ENCODE results near the gene STARD4. TPM values are rescaled to one million over a fixed set of nuclear protein-coding genes. Genes with fewer than 3 reads are reported as not detected.

The STARD4 gene, protein sequence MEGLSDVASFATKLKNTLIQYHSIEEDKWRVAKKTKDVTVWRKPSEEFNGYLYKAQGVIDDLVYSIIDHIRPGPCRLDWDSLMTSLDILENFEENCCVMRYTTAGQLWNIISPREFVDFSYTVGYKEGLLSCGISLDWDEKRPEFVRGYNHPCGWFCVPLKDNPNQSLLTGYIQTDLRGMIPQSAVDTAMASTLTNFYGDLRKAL
- 23.5 and 28.5 TPM in 2 replicates for total RNA-seq

DNA sequence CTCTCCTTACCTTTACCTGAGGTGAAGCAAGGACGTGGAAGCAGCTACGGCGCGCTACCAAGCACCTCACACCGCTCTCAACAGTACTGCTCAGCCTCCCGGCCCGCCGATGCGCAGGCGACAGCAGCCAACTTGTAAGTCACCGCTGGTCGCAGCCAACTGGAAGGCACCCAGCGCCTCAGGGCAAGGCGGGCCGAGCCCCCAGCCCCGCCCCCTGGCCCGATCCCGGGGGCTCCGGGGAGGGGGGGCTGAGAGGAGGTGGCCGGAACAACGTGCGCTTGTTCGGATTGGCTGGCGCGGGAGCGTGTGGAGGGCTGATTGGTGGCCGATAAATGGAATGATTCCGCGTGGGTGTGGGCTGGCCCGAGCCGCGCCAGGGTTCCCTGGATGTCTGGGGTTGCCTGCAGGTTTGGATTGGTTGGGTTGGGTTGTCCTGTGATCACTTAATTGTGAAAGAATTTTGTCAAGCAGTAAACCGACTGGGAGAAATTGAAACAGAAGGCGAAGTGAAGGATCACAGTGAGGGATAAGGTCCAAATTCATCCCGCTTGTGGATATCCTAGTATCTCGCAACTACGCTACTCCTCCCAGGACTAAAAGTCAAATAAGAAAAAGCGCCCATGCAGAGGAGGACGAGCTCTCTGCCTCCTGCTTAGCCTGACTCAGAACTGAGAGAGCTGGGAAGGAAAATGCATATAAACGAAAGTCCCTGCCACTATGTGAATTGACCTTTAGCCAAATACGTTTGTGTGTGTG is at the start of gene STARD4:
STARD4 (minus strand) TSS at position 161 of the 756 bp plus-strand sequence. CDS start 5,102 bp downstream, outside the sequence.

Other genes with a start within 250 kb of the STARD4 start
- 76.6 and 307 TPM in 2 replicates for gene NREP, start 244.7 kb upstream of the STARD4 start, total RNA-seq

Data from mesangial cell (primary cell).